ENCODE data around the gene STYXL2.

Gene STYXL2

GRCh38 chr1:167093846-167094516 lies at the start of gene STYXL2:
STYXL2 (plus strand) TSS chr1:167094075; CDS start chr1:167094850, 775 bp downstream.
- DNase-seq, result no peak

- DNase-seq, result no peak
These were observed 42.0 kb upstream of the STYXL2 start for GRCh38 chr1:167051907-167052306.

GRCh38 chr1:167052389-167052788 lies 41.5 kb upstream of the STYXL2 start:
- DNase-seq, result peak; percentile 31

- no peak for DNase-seq
These were observed 39.3 kb upstream of the STYXL2 start for GRCh38 chr1:167054531-167054930.

- DNase-seq, result no peak
These were observed 38.8 kb upstream of the STYXL2 start for GRCh38 chr1:167054946-167055630.

GRCh38 chr1:167056529-167057231 lies 37.2 kb upstream of the STYXL2 start:
- no peak for DNase-seq

GRCh38 chr1:167057241-167057688 lies 36.6 kb upstream of the STYXL2 start:
- peak; percentile 90 for DNase-seq

GRCh38 chr1:167059045-167059808 lies 34.6 kb upstream of the STYXL2 start:
- peak; percentile 63 for DNase-seq

GRCh38 chr1:167059809-167060107 lies 34.1 kb upstream of the STYXL2 start:
- DNase-seq, result no peak

- no peak for DNase-seq
These were observed 33.5 kb upstream of the STYXL2 start for GRCh38 chr1:167060141-167061072.

GRCh38 chr1:167061073-167061464 lies 32.8 kb upstream of the STYXL2 start:
- no peak for DNase-seq

- DNase-seq, result no peak
These were observed 29.3 kb upstream of the STYXL2 start for GRCh38 chr1:167064621-167065020.

- no peak for DNase-seq
These were observed 28.4 kb upstream of the STYXL2 start for GRCh38 chr1:167065471-167065870.

GRCh38 chr1:167066333-167067122 lies 27.3 kb upstream of the STYXL2 start:
- DNase-seq, result peak; percentile 87

- no peak for DNase-seq
These were observed 26.0 kb upstream of the STYXL2 start for GRCh38 chr1:167067904-167068303.

GRCh38 chr1:167068761-167069160 lies 25.1 kb upstream of the STYXL2 start:
- no peak for DNase-seq

GRCh38 chr1:167071286-167071685 lies 22.6 kb upstream of the STYXL2 start:
- DNase-seq, result no peak

GRCh38 chr1:167076136-167076710 lies 17.7 kb upstream of the STYXL2 start:
- peak; percentile 84 for DNase-seq

- DNase-seq, result no peak
These were observed 16.6 kb upstream of the STYXL2 start for GRCh38 chr1:167077128-167077867.

GRCh38 chr1:167077868-167078210 lies 16.0 kb upstream of the STYXL2 start:
- DNase-seq, result no peak
